HG03060 (cell line): ENCODE measurements around the gene GLYATL2.

ENCODE experiments used
- ATAC-seq: cut with Tn5 transposase; IDR thresholded peaks from one replicate; pipeline ENCODE4 v1.9.1; 2021; ENCODE audit warnings: low read depth, moderate number of reproducible peaks; ENCODE audit not compliant: unreplicated experiment

The GLYATL2 gene

DNA sequence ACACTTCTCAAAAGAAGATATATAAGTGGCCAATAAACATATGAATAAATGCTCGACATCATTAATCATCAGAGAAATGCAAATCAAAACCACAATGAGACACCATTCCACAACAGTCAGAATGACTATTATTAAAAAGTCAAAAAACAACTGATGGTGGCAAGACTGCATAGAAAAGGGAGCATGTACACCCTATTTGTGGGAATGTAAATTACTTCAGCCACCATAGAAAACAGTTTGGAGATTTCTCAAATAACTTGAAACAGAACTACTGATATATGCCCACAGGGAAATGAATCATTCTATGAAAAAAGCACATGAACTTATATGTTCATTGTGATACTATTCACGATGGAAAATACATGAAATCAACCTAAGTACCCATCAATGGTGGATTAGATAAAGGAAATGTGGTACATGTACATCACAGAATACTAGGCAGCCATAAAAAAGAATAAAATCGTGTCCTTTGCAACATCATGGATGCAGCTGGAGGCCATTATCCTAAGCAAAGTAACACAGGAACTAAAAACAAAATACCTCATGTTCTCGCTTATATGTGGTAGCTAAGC, 42.4 kb downstream of the GLYATL2 start:
- no peak for ATAC-seq

GRCh38 chr11:58801302-58801701, 43.2 kb downstream of the GLYATL2 start:
- ATAC-seq = no peak

DNA sequence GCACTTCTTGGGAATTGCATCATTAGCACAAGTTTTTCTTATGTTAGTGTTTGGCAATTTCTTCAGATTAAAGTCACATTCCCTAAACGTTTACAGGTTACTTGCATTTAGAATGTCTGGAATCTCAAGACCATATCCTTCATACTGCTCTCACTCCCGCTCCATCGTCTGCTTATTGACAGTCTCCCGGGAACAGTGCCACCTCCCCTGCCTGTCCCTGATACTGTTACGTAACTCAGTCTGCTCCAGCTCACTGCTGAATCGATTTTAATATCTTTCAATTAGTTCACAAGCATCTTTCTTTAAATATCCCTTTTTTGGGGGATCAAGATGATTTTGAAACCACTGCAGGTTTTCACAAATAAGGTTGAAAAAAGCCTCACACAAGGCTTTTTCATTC, 48.2 kb downstream of the GLYATL2 start:
- ATAC-seq = no peak

GRCh38 chr11:58788355-58789023, 56.0 kb downstream of the GLYATL2 start:
- peak; percentile 82 for ATAC-seq

- ATAC-seq = no peak
Observed at GRCh38 chr11:58787903-58788302, 56.6 kb downstream of the GLYATL2 start.

DNA sequence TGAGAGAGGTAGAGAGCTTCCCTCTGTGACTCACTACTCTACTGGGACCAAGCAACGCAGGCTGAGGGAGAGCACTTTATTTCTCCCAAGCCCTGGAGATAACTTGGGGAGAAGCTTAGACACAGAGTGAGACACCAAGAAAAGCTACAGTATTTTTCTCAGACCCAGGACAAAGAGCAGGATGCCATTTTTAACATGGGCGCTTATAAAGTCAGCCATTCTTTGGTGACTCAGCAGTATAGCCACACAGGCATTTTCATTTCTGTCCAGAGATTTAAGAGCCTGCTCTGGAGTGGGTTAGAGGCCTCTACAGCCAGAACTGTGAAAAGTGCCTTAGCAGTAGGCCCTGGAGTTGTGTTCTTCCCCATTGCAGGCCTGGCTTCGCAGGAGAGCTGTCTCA, 57.8 kb downstream of the GLYATL2 start:
- ATAC-seq = no peak

DNA sequence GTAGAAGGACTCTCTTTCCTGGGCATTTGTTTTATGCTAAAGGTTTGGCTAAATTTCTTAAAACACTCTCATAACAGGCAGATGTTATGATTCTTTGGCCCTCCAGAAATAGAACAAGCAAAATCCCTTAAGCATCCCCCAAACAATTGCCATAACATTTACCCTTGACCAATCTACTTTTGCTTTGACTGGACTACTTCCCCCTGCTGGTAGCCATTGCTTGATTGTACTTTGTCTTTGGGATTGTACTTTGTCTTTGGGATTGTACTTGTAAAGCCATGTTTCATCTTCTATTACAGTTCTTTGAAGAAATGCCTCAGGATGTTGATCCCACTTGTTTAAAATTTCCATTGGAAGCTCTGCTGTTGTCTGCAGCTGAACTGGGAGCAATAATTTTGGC, 59.5 kb downstream of the GLYATL2 start:
- ATAC-seq = no peak
